Ammon's horn (tissue), 1 donor: ENCODE measurements around the gene CARMIL3.

Source experiments
- DNase-seq: peaks from one replicate; pipeline ENCODE4 v3.0.0-alpha.2; 2016; ENCODE audit warnings: low spot score

The CARMIL3 gene

GRCh38 chr14:24076302-24076601 is 24.4 kb downstream of the CARMIL3 start:
- DNase-seq, result no peak

GRCh38 chr14:24077086-24077485 is 25.3 kb downstream of the CARMIL3 start:
- DNase-seq, result no peak

- DNase-seq, result no peak
Observed at GRCh38 chr14:24078146-24078545, 26.3 kb downstream of the CARMIL3 start.

GRCh38 chr14:24079491-24080141 is 27.8 kb downstream of the CARMIL3 start:
- peak; percentile 50 for DNase-seq

DNA sequence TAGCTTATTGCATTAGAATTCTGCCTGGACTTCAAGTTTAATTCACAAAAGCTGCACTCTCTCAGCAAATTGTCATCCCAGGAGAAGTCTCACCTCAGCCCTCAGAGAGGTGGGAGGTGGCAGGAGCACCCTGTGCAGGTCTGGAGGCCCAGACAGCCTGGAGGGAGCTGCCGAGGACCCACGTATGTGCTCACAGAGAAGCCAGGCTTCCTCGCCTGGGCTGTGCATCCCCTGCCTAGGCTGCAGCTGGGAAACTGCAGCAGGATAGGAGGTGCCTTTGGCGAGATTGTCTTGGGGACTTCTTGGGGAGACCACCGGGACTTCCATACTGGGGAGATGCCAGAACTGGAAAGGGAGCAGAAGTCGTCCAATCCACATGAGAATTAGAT is 28.3 kb downstream of the CARMIL3 start:
- DNase-seq, result no peak

DNA sequence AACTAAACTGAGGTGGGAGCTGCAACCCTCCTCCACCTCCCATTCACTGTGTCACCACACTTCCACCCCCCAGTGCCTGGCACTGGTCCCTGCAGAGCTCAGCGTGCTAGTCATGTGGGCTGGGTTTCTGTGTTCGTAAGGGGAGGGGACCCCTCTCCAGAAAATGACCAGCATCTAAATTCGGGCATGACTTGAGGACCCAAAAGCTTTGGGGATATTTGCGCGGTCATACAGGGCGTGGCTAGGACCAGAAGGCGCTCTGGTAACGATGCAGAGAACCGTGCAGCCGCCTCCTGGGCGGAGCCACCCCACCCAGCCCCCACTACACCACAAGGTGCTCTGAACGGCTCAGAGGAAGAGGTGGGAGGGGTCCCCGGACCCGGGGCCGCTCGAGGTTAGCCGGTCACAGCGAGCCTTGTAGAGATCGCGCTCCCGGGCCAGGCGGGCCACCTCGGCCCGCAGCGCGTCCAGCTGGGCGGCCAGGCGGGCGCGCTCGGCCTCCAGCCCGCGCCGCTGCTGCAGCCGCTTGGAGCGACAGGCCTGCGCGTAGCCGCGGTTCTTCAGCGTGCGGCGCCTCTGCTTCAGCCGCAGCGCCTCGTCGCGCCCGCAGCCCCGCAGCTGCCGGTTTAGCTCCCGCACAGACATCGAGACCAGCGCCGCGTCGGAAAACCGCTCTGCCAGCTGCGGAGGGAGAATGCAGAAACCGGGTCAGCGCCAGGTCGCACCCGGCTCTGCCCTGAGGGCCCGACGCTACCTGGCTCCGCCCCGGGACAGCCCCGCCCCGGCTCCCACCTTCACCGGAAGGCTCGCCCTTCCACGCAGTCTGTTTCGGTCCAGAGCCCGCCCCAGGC is 29.3 kb downstream of the CARMIL3 start:
- peak; percentile 67 for DNase-seq

- no peak for DNase-seq
Observed at GRCh38 chr14:24081739-24082211, 30.0 kb downstream of the CARMIL3 start.

GRCh38 chr14:24082411-24083080 is 30.7 kb downstream of the CARMIL3 start:
- DNase-seq, result no peak

DNA sequence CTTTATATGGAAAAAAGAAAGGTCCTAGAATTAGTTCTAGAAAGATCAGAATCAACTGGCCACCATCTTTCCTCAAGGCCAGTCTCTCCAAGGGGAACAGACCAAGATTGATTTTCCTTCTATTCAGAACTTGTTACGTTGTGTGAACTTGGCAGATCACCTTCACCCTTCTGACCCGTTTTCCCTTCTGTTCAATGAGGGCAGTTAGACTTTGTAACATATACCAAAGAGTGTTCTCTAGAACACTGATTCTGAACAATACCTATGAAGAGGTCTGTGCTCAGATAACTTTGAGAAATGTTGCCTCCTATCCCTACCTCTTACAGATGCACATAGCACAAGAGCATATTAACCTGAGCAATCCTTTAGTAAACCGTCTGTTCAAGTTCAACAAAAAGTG is 31.7 kb downstream of the CARMIL3 start:
- no peak for DNase-seq

DNA sequence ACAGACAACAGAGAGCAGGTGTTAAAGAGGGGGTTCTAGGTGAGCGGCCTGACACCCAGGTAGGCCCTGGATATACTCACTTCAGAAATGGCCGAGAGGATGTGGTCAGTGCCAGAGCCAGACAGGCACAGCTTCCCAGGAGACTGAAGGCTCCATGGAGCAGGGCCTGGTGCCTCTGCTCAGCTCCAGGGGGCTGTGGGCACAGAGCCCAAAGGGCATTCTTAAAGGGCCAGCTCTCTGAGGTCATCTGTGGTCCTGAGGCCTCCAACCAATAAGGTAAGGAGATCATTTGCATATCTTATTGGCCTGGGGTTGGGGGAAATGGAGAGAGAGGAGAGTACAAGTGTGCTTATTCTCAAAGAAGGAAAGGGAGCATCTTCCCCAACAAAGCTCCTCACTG is 32.6 kb downstream of the CARMIL3 start:
- no peak for DNase-seq

- no peak for DNase-seq
Observed at GRCh38 chr14:24085215-24085614, 33.4 kb downstream of the CARMIL3 start.

- no peak for DNase-seq
Observed at GRCh38 chr14:24086193-24086955, 34.6 kb downstream of the CARMIL3 start.

DNA sequence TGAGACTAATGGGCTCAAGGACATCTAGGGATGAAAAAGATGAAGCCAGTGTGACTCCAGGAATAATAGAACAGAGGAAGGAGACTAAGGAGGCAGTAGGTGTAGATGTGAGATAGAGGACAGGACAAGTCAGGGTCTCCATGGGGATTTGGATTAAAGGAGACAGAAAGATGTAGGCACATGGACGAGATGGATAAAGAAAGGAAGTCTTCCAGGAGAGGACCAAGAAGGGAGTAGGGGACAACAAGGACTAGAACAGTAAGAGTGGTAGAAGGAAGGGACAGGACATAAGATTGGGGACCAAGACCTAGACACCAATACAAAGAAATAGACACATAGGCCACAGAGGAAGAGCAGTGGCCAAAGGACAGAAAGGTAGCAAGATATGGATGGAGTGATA is 35.2 kb downstream of the CARMIL3 start:
- no peak for DNase-seq

DNA sequence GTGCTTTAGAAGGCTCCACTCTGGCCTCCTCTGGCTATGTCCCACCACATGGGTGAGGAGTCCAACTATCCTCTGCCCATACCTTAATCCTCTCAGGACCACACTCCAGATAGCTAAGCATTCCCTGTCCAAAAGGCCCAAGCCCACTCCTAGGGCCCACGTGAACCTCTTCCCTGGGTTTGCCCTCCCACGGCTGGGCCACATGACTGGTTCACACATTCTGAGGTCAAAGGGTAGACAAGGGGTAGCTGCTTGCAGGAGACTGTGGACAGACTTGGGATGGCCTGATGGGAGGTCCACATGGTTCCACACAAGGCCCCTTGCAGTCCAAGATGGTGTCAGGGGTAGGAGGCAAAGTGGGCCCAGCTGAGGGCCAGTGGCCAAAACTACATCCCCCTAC is 36.3 kb downstream of the CARMIL3 start:
- no peak for DNase-seq

- DNase-seq, result no peak
Observed at GRCh38 chr14:24089890-24090289, 38.1 kb downstream of the CARMIL3 start.

GRCh38 chr14:24092110-24092504 is 40.3 kb downstream of the CARMIL3 start:
- no peak for DNase-seq

- no peak for DNase-seq
Observed at GRCh38 chr14:24092505-24093206, 40.8 kb downstream of the CARMIL3 start.

GRCh38 chr14:24093207-24093900 is 41.5 kb downstream of the CARMIL3 start:
- DNase-seq, result no peak

DNA sequence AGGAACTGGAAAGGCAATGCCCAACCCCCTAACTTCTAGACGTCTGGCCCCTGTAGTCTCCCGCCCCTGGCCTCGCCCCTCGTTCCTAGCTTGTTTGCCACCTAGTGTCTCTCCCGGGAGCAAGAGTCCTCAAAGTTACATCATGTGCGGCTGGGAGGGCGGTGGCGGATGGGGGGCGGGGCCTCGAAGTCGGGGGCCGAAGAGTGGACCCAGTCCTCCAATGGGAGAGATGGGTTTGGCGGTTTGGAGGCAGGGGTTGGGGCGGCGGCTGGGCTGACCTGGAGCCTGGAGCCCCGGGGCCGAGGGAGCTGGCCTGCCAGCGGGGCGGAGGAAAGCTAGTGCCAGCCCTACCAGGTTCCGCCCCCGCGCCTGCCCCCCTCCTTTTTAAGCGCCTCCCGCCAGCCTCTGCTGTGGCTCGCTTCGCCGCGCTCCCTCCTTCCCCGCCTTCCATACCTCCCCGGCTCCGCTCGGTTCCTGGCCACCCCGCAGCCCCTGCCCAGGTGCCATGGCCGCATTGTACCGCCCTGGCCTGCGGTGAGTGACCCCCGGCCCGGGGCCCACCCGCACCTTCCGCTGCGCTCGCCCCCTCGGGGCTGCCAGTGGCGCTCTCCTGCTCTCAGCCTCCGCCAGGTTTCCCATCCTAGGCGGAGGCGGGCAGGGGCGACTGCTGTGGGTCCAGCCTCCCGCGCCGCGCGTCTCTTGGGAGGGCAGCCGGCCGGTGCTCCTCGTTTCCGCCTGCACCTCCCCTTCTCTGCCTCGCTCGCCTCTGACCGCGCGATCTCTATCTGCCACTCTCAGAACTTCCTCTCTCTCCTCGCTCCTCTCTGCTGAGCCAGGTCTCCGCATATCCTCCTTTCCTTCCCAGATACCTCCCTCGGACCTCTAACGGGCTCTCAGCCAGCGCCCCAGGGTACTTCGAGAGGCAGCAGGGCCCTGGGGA is 42.4 kb downstream of the CARMIL3 start, which contains the start of gene PCK2:
Gene PCK2, plus strand, starts transcription at position 411 of the 940 bp plus-strand sequence. Its CDS starts 95 bp downstream, at position 506.
- peak; percentile 83 for DNase-seq

DNA sequence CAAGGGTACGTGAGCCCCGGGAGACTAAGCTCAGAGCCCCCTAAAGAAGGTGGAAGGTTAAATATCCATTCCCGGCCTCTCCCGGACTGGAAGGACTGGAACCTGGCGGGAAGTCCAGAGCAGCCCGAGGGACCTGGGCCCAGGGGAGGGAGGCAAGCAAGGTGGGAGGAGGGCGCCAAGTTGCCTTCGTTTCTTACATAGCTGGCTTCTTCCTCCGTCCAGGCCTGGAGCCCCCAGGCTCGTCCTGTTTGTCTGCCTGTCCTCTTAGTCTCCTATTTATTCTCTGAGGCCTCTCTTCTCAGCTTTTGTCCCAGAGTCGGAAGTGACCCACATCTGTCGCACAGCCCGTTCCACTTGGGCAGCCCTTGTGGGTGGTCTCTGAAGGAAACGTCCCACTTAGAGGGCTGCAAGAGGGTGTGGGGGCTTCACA is 43.0 kb downstream of the CARMIL3 start:
- no peak for DNase-seq
